Natural killer cell (primary cell): Measurements from ENCODE around the gene DDX54. TPM values are rescaled to one million over a fixed set of nuclear protein-coding genes. Genes with fewer than 3 reads are reported as not detected.

Experiments
- ATAC-seq, 3 donors: fragments of 150-1000 bp in 2 of 3; fragments of 200-7000 bp in 1 of 3; cut with Tn5 transposase; 1 replicate in 1 of 3; 2 replicates in 2 of 3; pipeline ENCODE4 v1.10.0; 2021; ENCODE audit warnings: mild to moderate bottlenecking in 2 of 3, moderate library complexity in 2 of 3
- DNase-seq, 2 donors: peaks; one replicate each; pipeline versions ENCODE4 v3.0.0 to v3.0.0-alpha.2; 2013 to 2021; ENCODE audit warnings: mixed read lengths in 1 of 2
- H3K27ac ChIP-seq: one replicate; pipeline ENCODE4 v1.5.1; 2013; ENCODE audit warnings: mild to moderate bottlenecking, low read length
- H3K27me3 ChIP-seq: one replicate; pipeline ENCODE4 v1.6.1; 2013; ENCODE audit warnings: low read length; ENCODE audit not compliant: control insufficient read depth, insufficient read depth
- H3K36me3 ChIP-seq: one replicate; pipeline ENCODE4 v1.6.1; 2013; ENCODE audit warnings: low read length; ENCODE audit not compliant: control insufficient read depth, insufficient read depth
- H3K4me1 ChIP-seq: one replicate; pipeline ENCODE4 v1.6.1; 2013; ENCODE audit warnings: low read length; ENCODE audit not compliant: control insufficient read depth, insufficient read depth
- H3K4me3 ChIP-seq: one replicate; pipeline ENCODE4 v1.5.1; 2013; ENCODE audit warnings: low read length
- H3K9me3 ChIP-seq: one replicate; pipeline ENCODE4 v1.6.1; 2013; ENCODE audit warnings: low read length; ENCODE audit not compliant: control insufficient read depth, insufficient read depth
- H3K27ac Mint-ChIP-seq, 2 donors: one replicate each; pipeline ENCODE4 v1.8.0; 2022; ENCODE audit warnings: mild to moderate bottlenecking in 2 of 2, mixed read lengths in 2 of 2, moderate library complexity in 1 of 2
- H3K27me3 Mint-ChIP-seq, 2 donors: one replicate each; pipeline ENCODE4 v1.8.0; 2022; ENCODE audit warnings: low read depth in 2 of 2, mixed read lengths in 2 of 2
- H3K36me3 Mint-ChIP-seq: one replicate; pipeline ENCODE4 v1.8.0; 2022; ENCODE audit warnings: mixed read lengths
- H3K4me1 Mint-ChIP-seq, 2 donors: one replicate each; pipeline ENCODE4 v1.8.0; 2022; ENCODE audit warnings: mixed read lengths in 2 of 2
- H3K4me3 Mint-ChIP-seq: one replicate; pipeline ENCODE4 v1.8.0; 2022; ENCODE audit warnings: mild to moderate bottlenecking, moderate library complexity, mixed read lengths
- H3K9me3 Mint-ChIP-seq, 2 donors: one replicate each; pipeline ENCODE4 v1.8.0; 2022; ENCODE audit warnings: mixed read lengths in 2 of 2
- CTCF ChIP-seq: fragments of 200-600 bp; IDR thresholded peaks from one replicate; pipeline ENCODE4 v1.8.0; 2022; ENCODE audit warnings: antibody characterized with exemption
- WGBS: methylation state at CpG from one replicate; pipeline ENCODE4 v1.1.7; 2013; ENCODE audit warnings: missing lambda C conversion rate; ENCODE audit not compliant: insufficient coverage; 5-methylcytosine and 5-hydroxymethylcytosine counted together
- intact Hi-C: fragments of 100-400 bp; cut with micrococcal nuclease; formaldehyde crosslinking; loops from one replicate; pipeline ENCODE4 v1.14.2; 2022
- total RNA-seq, 4 donors: library from RNA; stranded (reverse); fragments of 120-200 nt in 1 of 4; gene quantifications; one replicate each; pipeline versions ENCODE4 v1.2.3 to v1.2.4, GENCODE V29; 2013 to 2022

DDX54 gene
- total RNA-seq, 3 donors from 2014 or later (not counting 1 experiment from before 2014, with no cell fraction given): 84.6 to 100 (median 97.1) TPM

GRCh38 chr12:113140706-113141105, 44.6 kb downstream of the DDX54 start:
- no peak for TF ChIP-seq CTCF
- ATAC-seq (no peak), DNase-seq (no peak)
- intact Hi-C loops: no loop called here
- no peak overlapping the region for H3K27ac Mint-ChIP-seq
- no peak overlapping the region for H3K4me3 ChIP-seq
- no peaks in the 10 kb centered on the region for H3K27me3 ChIP-seq
- H3K4me1 ChIP-seq: peaks cover 13% of the 10 kb centered on the region
- no peaks in the 10 kb centered on the region for H3K9me3 ChIP-seq
- no peaks in the 10 kb centered on the region for H3K36me3 Mint-ChIP-seq
- peaks cover 0 to 6% of the 10 kb centered on the region in 2 donors for H3K4me1 Mint-ChIP-seq
- H3K27me3 Mint-ChIP-seq: peaks cover 9 to 14% of the 10 kb centered on the region in 2 donors
- 92% methylated on average over 5 of the region's 7 CpGs for WGBS
- no peaks in the 10 kb centered on the region for H3K9me3 Mint-ChIP-seq
- H3K36me3 ChIP-seq: no peaks in the 10 kb centered on the region
- no peak overlapping the region for H3K27ac ChIP-seq
- no peak overlapping the region for H3K4me3 Mint-ChIP-seq

GRCh38 chr12:113138826-113139225, 46.5 kb downstream of the DDX54 start:
- no peaks in the 10 kb centered on the region for H3K36me3 ChIP-seq
- peaks cover 19% of the 10 kb centered on the region for H3K4me1 ChIP-seq
- H3K9me3 Mint-ChIP-seq: no peaks in the 10 kb centered on the region
- H3K27me3 Mint-ChIP-seq: peaks cover 9 to 21% of the 10 kb centered on the region in 2 donors
- intact Hi-C loops: no loop called here
- no peak for TF ChIP-seq CTCF
- no peak overlapping the region for H3K4me3 ChIP-seq
- H3K36me3 Mint-ChIP-seq: no peaks in the 10 kb centered on the region
- 90% methylated on average over 3 of the region's 3 CpGs for WGBS
- H3K27ac Mint-ChIP-seq: no peak overlapping the region
- no peak overlapping the region for H3K4me3 Mint-ChIP-seq
- no peak for DNase-seq
- peaks cover 5% of the 10 kb centered on the region for H3K27me3 ChIP-seq
- no peaks in the 10 kb centered on the region for H3K9me3 ChIP-seq
- peaks cover 0 to 6% of the 10 kb centered on the region in 2 donors for H3K4me1 Mint-ChIP-seq
- no peak overlapping the region for H3K27ac ChIP-seq
- no peak for ATAC-seq

- H3K27me3 ChIP-seq: peaks cover 5% of the 10 kb centered on the region
- intact Hi-C loops: no loop called here
- no peak overlapping the region for H3K4me3 ChIP-seq
- WGBS: 84% methylated on average over 12 of the region's 12 CpGs
- H3K9me3 Mint-ChIP-seq: no peaks in the 10 kb centered on the region
- TF ChIP-seq CTCF: no peak
- peaks cover 9 to 21% of the 10 kb centered on the region in 2 donors for H3K27me3 Mint-ChIP-seq
- H3K4me3 Mint-ChIP-seq: no peak overlapping the region
- peaks cover 19% of the 10 kb centered on the region for H3K4me1 ChIP-seq
- H3K9me3 ChIP-seq: no peaks in the 10 kb centered on the region
- no peak overlapping the region for H3K27ac ChIP-seq
- ATAC-seq (no peak), DNase-seq (no peak)
- H3K4me1 Mint-ChIP-seq: peaks cover 0 to 6% of the 10 kb centered on the region in 2 donors
- no peaks in the 10 kb centered on the region for H3K36me3 Mint-ChIP-seq
- H3K27ac Mint-ChIP-seq: no peak overlapping the region
- no peaks in the 10 kb centered on the region for H3K36me3 ChIP-seq
Observed at GRCh38 chr12:113137861-113138783, 47.2 kb downstream of the DDX54 start.
